NCI-H345 treated with DMSO at 0.1 percent for 48 hours (cell line): ENCODE data around the gene CCDC88C.

ENCODE experiments used
- DNase-seq: peaks from one replicate; lab custom pipeline; 2025; ENCODE audit not compliant: unreplicated experiment; lab: John Stamatoyannopoulos, UW

Gene CCDC88C

DNA sequence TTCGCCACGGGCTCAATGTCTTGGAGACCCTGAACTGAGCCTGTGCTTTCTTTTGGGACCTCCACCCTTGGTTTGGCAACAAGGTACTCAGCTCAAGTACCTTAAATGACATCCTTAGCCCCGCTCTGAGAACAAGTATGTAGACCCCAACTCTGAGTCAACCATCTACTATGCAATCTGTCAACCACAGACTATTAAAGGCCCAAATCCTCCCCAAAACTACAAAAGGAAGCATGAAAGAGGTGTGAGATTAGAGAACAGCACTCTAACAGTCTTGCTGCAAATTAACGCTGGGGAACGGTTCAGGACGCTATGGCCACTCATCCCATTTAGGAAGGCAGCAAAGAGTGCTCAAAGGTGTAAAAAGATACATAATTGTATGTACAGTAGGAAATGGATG, 52.1 kb downstream of the CCDC88C start:
- DNase-seq: no peak

DNA sequence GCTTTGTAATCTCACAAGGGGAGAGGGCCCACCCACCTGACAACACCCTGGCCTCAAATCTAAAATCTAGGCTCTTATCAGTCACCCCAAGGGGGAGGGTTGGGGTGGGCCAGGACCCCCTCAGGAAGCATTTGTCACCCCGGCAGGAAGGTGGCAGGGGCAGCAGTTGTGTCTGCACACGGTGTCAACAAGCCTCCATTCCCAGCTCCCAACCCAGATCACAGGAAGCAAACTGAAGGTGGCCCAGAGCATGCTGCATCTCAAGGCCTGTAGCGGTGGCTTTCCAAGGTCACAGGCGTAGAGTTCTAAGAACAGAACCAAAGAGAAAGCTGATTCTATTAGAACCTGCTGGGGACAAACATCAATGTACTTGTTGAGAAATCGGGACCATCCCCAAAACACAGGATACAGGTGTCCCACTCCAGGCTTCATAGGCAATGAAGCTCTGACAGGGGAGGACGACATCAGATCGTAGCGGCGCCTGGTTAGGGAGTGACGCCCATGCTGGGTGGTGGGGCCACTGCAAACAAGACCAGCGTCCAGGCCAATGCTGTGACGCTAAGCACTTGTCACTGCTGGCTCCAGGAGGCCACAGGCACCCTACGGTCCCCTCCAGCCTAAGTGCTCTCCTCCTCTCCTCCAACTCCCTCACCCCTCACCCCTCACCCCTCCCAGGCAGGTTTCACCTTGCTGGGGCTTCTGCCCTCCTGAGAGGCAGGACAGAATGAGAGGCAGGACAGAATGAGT, 52.9 kb downstream of the CCDC88C start:
- DNase-seq: no peak

DNA sequence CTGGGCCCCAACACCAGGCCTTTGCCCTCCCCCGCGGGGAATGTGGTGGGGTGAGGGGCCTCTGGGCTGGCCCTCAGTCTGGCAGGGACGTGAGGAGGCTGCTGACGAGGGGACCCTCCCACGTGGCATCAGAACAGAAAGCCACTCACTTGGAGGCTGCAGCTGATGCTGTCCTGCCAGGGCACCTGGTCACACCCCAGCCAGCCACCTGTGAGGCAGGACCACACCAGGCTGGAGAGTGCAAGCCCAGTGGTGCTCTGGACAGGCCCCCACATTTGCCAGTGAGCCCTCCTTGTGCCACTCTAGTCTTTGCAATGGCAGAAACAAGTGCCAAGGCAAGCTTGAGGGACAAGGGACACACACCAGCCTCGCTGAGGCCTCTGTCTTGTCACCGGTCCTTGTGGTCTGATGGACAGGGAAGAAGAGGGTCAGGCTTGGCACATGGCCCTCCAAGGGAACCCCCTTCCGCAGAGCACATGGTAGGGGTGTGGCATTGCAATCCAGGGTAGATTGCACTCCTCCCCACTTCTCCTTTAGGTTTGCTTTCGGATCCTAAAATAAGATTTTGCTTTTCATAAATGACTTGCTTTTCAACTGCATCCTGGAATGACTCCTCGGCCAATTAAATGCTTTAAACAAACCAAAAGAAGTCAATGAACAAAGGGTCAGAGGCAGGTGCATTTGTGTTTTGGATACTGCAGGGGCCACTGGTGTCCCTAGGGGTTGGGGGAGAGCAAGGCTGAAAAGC, 53.7 kb downstream of the CCDC88C start:
- no peak for DNase-seq

- DNase-seq: no peak
These were observed 56.3 kb downstream of the CCDC88C start for GRCh38 chr14:91361233-91361811.

DNA sequence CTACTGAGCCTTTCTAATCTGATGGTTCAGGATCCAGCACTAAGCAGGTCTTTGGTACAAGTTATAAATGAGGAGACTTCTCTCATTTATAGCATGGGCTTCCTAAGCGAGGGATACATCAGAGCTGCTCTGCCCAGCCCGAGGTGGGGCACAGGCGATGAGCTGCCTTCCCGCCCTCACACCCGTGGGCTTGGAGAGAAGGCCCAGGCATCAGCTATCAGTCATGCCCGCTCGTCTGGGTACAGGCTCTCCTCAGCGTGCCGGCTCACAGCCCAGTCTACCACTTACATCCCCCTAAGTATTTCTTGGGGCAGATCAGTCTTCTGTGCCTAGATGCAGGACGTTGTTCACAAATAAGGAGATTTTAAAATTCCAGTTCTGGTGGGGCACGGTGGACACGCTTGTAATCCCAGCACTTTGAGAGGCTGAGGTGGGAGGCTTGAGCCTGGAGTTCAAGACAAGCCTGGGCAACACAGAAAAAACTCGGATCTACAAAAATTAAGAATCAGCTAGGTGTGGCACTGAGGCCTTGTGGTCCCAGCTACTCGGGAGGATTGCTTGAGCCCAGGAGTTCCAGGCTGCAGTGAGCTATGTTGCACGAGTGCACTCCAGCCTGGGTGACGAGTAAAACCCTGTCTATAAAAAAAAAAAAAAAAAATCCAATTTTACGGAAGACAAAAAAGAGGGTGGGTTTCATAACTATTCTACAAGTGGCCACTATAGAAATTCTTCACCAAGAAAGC, 57.0 kb downstream of the CCDC88C start:
- DNase-seq: no peak

GRCh38 chr14:91358654-91359220, 58.9 kb downstream of the CCDC88C start:
- no peak for DNase-seq

- no peak for DNase-seq
These were observed 59.6 kb downstream of the CCDC88C start for GRCh38 chr14:91358025-91358319.

DNA sequence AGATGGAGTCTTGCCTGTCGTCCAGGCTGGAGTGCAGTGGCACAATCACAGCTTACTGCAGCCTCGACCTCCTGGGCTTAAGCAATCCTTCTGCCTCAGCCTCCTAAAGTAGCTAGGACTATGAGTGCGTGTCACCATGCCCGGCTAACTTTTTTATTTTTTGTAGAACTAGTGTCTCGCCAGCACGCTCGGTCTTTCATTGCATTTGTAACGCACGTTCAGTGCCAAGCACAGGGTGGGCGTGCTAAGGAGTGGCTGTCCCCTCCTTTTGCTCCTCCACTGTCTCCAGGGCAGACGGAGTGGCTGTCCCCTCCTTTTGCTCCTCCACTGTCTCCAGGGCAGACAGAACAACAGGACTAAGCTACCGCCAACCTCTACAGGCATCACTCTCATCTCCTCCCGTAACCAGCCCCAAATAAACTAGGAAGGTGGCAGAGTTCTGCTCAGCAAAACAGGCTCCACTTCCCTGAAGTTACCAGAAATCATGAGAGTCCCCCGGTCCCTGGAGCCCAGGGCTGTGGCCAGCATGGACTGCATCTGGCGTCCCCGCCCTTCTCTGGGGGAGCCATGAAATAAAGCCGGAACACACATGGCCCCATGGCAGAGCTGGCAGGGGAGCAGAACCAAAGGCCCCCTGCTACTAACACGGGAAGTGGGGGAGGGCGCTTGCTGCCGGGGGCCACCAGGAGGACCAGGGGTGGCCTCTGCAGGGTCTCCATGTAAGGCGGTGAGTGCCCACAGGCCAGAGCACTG, 60.2 kb downstream of the CCDC88C start:
- DNase-seq: no peak

DNA sequence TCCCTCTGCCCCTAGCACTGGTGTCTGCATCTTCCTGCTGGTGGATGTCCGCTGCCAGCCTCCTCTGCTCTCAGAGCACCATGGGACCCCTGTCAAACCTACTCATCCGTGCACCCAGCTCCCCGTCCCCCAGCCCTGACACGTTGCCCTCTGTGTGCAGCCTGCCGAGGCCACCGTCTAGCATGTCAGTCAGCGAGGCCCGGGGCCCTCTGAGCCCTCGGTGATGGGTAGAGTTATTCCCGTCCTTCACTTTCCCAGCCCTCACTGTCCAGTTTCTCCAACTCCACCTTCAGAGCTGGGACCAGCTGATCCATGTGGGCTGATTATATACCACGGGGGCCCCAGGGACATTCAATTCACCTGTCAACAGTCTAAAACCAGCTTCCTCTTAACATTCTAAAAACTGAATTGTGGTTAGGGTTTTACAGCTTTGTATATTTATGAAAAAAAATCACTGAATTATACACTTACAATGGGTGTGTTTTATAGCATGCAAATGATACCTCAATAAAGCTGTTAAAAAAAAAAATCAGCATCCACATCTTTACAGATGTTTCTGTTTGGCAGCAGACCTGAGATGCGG, 61.3 kb downstream of the CCDC88C start:
- DNase-seq: no peak

DNA sequence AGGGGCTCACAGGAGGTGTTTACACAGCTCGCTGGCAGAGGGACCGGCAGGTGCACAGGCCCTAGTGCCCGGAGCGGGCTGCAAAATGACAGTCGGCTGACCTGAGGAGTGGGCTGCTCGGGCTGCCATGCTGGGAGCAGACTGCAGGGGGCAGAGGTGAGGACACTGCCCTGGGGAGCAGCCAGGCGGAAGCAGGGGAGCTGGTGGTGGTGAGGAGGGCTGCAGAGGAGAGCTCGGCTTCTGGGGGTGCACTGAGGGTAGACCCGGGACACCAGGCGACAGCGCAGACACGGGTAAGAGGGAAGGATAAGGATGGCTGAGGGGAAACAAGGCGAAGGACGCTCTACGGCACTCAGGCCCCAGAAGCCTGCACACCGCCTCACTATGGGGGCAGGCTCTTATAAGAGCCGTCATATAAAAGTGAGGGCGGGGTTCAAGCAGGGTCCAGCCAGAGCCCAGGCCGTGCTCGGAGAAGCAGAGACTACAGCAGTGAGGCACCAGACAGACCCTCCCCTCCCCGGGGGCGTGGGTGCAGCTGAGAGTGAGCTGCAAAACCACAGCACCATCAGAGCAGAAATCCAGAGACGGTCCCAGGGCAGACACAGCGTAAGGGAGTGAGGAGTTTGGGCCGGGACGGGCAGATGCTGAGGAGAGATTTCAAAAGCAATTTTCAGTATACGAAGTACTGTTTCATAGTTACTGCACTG, 62.5 kb downstream of the CCDC88C start:
- peak; percentile 93 for DNase-seq

GRCh38 chr14:91354221-91354916, 63.3 kb downstream of the CCDC88C start:
- no peak for DNase-seq

- DNase-seq: no peak
These were observed 64.6 kb downstream of the CCDC88C start for GRCh38 chr14:91352728-91353692.

- DNase-seq: no peak
These were observed 65.6 kb downstream of the CCDC88C start for GRCh38 chr14:91352053-91352452.

DNA sequence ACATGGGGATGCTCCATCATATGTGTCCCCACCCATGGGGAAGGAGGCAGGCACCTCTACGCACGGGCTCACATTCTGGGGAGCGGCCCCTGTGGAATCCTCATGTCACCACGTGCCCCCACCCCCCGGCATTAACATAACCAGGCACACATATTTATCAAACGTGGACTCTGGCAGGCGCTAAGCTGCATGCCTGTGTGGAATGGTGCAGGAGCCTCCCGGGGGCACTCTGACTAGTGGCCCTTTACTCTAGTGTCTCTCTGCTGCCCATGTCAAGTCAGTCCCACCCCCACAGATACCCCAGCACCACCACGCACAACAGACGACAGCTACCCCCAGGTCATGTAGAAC, 66.1 kb downstream of the CCDC88C start:
- DNase-seq: no peak

- no peak for DNase-seq
These were observed 66.7 kb downstream of the CCDC88C start for GRCh38 chr14:91350813-91351511.

GRCh38 chr14:91350483-91350812, 67.2 kb downstream of the CCDC88C start:
- DNase-seq: no peak

DNA sequence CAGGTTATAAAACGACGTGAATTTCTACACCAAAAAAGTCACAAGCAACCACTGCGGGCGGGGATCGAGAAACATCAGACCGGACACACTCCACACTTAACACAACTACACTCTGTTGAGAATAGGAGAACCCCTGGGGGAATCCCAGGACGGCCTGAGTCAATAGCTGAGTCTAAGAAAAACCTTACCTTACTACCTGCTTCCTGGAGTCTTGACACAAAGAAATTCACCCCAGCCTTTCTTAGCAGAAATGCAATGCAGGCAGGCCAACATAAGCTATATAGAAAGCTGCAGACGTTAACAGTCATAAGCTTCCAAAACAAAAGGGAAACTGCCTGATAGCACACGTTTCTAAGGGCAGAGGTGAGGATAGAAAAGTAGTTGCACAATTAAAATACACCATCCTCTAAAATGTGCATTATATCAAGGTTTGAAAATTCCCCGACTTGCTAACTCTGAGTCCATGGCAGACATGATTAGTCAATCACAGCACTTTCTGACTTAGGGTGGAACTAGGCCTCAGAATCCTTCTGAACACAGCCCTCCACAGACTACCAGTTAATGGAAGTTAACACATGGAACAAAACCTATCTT, 68.0 kb downstream of the CCDC88C start:
- DNase-seq: no peak
